Activated CD8-positive, alpha-beta memory T cell treated with anti-CD3 and anti-CD28 coated beads for 4 hours (primary cell): ENCODE data around the gene GNG2.
A peak's percentile ranks its signal among the peaks of the same experiment; 100 is the strongest.

ENCODE experiments used
- DNase-seq, 2 donors: peaks; one replicate each; pipeline ENCODE4 v3.0.0-alpha.2; 2020; ENCODE audit warnings: low read depth in 2 of 2

Gene GNG2

DNA sequence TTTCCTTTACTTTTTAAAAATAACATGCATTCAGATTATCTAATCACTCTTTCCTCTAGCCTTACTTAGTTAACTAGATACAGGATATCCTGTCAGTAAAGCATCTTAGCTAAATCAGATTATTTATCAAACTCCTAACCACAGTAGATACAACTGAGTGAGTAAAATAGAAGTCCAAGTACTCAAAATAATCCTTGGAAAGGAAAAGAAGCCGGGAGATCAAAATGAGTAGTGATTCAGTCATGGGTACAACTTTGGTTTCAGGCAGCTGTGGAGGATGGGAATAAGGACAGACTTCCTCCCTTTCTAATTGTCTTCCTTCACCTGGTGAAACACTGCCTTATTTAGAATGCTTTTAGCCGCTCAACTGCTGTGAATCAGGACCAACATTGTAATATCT lies 29.4 kb downstream of the GNG2 start:
- no peak for DNase-seq

DNA sequence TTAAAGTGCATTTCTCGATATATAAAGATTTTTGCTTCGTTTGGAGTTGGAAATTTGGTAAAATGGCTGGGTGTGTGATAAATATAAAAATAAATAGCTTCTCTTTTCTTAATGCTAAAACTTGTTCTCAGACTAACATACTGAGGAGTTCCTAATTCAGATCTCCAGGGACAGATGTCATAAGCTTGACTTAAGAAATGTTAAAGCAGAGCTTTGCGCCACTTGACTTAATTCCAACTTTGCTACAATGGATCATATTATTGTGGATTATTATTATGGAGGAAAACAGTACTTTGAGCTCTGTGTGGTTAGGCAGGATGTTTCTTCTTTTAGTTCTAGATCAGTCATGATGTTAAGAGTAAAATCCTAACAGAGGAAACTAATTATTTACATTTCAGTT lies 33.8 kb downstream of the GNG2 start:
- no peak for DNase-seq

DNA sequence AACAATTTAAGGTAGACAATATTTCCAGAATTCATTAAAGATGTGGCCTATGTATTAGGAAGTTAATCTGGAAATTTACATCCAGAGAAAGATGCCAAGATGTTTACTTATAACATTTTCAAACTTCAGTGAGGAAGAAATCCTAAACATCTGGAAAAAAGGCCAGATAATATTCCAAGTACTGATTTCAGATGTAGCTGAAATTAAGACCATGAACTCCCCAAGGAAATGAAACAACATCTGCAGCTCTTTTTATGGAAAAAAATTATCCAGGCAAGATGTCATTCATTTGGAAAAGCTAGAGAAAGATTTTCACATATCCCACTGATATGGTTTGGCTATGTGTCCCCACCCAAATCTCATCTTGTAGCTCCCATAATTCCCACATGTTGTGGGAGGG lies 35.0 kb downstream of the GNG2 start:
- DNase-seq, result no peak

DNA sequence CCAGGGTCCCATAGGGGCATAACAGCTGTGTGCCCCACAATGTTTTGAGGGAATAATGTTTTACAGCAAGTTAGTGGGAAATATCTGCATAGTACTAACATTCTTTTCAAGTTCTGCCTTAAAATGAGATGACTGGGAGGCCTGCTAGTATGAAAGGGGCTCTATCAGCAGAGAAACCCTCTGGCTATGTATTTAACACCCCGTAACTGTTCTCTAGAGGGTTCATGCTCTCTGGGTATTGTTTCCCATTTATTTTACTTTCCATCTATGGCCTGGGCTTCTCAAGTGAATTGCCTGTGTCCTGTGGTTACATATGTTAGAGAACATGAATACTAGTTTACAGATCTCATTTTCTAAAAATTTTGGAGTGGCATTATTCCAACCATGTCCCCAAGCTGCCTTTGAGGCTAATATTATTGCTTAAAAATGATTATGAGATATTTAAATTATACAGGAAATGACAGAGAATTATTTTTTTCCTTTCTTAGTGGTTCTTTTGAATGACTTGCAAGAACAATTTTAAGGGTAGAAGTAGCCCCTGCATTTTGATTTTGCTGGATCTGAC lies 37.5 kb downstream of the GNG2 start:
- no peak for DNase-seq

DNA sequence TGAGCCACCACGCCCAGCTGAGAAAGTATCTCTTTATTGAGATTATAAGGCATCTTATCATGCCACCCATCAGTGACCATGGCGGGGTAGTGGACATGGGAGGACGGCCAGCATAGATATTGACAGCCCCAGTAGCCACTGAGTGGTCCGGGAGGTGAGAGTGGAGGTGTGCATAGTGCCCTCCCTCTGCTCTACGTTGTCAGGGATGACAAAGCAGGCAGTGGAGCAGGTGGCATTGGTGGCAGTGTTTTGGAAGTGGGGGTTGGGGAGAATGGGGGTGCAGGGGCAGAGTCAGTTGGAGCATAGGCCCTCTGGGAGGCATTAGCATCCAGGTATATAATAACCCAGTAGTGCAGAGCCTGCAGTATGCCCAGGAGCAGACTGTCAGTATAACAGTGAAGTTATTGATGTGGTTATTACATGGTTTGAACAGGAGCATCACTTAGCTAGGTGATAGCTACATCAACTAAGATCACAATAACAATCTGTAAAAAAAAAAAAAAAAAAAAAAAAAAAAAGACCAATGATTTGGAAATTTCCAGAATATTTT lies 41.1 kb downstream of the GNG2 start:
- DNase-seq, result no peak

DNA sequence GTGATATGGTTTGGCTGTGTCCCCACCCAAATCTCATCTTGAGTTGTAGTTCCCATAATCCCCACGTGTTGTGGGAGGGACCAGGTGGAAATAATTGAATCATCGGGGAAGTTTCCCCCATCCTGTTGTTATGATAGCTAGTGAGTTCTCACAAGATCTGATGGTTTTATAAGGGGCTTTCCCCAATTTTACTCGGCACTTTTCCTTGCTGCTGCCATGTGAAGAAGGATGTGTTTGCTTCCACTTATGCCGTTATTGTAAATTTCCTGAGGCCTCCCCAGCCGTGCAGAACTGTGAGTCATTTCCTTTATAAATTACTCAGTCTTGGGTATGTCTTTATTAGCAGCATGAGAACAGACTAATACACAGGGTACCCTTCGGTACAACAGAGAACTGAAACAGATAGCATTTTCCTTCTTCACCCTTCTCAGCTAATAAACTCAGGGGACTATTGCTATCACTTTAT lies 45.3 kb downstream of the GNG2 start:
- peak; percentile 32 to 55 for DNase-seq

DNA sequence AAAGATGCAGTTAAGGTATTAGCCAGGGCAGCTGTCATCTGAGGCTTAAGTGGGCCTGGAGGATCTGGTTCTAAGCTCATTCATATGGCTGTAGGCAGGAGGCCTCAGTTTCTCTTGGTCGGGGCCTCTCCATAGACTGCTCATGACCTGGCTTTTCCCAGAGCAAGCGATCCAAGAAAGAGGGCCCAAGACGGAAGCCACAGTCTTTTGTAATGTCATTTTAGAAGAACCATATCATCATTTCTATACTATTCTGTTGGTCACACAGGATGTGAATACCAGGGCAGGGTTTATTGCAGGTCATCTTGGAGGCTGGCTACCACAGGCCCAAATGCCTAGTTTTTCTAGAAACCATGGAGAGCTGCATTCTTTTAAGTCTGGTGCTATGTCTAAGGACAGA lies 47.7 kb downstream of the GNG2 start:
- DNase-seq, result no peak

DNA sequence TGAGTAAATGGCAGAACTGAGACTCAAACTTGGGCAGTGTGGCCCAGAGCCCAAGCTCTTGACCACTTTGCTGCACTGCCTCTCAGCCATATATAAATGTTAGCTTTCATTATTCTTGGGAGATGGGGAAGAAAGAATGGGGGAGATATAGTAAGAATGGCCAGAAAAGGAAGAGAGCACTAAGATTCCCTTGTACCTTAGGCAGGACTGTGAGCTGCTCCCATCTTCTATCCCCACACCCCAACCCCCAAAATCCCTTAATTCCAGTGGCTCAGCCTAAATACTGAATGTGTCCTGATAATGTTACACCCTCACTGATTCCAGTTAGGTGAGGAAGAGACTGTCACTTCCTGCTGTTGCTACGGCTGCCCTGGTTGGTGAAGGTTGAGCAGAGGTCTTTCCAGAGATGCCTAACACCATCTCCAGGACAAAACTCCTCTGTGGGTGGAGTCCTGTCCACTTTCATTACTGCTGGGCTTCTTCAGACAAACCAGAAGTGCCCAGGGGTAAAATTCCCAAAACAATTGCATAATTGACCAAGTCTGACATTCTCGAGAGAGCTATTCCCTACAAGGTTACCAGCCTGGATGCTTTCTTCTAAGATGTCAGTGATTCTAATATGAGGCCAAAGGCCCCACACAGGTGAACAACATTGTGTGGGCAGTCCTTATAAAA lies 51.8 kb downstream of the GNG2 start:
- no peak for DNase-seq

DNA sequence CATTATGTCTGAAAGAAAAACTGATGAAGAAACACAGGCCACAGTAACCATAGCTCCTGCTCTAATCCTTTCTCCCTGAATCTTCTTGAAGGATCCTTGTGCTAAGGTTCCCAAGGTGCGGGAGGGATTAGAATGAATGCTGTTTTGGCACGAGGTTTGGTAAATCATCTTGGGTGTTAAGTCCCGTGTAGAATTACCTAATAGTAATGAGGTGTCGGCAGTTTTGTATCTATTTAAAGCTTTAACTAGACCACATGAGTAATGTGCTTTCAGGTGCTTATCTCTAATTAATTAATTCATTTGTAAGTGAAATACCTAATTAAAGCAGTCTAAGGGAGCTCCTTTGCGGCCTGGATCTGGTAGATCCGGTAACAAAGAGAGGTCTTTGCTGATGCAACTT lies 53.9 kb downstream of the GNG2 start:
- no peak for DNase-seq

DNA sequence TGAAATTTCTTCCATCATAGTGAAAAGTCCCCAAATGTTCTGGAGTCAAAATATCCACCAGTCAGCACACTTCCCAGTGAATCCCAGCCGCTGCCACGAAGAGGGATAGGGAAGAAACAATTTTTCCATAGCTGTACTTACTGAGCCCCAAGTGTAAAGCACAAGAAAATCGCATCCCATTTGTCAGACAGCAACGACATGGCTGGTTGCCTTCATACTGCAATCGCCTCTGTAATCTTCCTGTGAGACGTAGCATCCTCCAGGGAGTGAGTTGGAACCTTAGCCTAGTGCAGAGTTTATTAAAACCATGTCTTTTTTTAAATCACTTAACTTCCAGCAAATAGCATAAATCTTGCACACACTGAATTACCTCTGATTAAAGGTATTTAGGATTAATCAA lies 56.8 kb downstream of the GNG2 start:
- DNase-seq, result no peak

DNA sequence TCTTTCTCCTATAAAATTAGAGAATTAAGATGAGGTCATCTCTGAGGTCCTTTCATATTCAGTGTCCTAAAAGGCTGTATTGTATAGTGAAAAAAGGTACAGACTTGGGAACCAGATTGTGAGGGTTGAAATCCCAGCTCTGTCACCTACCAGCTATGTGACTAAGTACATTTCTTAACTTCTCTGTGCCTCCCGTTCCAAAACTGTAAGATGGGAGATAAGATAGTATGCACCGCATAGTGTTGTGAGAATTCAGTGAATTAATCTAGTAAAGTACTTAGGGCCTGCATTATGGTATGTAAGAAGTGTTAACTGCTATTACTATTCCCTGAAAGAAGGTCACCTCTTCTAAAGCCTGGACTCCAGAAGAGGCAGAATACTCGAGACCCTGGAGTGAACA lies 60.6 kb downstream of the GNG2 start:
- no peak for DNase-seq

DNA sequence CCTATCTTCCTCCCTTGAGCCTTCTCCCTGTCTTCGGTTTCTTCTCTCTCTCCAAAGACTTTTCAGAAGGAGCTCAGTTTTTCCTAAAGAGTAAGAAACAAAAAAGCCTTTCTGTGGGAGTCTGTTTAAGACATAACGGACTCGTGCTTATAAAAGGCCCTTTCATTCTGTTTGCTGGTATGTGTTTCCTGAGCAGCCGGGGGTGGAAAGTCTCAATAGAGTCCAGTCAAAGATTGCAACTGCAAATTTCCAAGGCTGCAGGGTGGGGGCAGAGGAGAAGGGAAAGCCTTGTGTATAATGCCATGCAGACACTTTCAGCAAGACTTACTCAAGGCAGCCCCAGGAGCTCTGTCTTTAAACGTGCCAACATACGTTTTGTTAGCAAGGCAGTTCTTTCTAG lies 62.2 kb downstream of the GNG2 start:
- DNase-seq, result no peak

DNA sequence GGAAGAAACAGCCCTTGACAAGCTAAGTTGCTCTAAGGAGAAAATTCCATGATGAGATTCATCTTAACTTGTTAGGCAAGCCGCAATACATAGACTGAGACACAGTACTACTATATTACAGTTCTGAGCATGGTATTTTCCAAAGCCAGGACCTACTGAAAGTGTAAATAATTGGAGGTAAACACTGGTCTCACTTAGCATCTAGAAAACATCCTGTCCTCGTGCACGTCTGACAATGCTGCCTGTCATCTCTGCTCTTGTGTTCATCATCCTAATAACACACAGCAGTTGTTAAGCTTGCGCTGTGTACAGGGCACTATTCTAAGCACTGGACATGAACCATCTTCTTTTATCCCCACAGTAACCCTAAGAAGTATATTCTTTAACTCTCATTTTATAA lies 64.2 kb downstream of the GNG2 start:
- no peak for DNase-seq

DNA sequence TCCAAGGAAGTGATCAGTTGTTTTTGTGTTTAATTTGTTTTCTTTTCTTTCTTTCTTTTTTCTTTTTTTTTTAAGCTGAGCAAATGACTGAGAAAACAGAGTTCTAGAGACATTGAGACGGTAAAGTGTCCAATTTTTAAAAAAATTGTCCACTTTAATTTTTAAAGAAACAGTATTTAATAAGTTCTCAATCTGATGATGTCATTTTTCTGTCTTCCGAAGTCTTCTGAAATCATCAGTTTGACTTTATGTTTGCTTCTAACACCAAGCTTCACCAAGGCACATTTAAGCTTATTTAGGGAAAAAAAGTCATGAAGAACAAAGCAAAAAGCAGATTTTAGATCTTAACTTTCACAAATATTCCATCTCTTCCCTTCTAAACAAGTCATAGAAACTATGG lies 65.6 kb downstream of the GNG2 start:
- no peak for DNase-seq

DNA sequence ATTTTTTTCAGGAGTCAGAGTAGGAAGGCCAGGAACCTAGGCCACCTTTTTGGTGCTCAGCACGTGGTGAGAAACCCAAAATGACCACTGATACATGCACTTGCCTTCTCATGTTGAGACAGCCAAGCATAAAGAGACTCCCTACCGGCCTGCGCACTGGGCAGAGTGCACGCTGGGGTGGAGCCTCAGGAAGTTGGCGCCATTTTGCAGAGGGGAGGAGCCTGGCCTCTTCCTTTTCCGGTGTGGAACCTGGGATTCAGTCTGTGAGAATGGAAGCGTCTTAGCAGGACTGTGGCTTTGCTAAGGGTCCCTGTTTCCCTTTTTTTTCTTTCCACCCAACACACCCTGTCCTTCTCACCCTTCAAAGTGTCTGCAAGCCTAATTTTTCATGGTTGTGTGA lies 66.0 kb downstream of the GNG2 start:
- no peak for DNase-seq

DNA sequence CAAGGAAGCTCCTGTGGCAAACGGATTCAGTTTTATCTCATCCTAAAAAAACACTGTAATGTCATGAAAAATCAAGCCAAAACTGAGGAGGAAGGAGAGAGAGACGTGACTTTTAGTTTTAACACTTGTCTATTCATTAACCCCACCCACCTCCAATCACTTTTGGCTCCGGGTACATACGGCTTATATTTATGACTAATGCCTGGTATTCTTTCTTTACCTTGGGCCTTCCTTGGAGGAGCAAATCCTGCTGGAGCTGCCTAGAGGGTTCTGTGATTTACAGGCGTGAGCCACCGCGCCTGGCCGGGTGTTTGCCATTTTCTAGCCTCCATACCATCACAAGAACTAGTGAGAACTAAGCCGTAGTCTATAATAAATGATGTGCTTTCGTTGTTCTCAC lies 68.2 kb downstream of the GNG2 start:
- DNase-seq, result no peak

DNA sequence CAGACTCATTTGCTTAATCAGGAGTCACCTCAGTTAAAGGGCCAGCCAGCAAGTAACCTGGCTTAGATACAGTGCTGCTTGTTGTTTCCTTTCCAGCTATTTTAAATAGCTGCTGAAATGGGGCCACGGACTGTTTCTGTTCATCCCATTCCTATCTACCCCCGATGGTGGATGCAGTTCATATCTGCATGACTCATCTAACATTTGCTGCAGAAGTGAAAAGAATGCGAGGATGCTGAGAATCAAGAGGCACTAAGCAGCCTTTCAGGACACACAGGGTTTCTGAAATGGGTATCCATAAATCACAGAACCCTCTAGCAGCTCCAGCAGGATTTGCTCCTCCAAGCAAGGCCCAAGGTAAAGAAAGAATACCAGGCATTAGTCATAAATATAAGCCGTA lies 68.8 kb downstream of the GNG2 start:
- DNase-seq, result no peak

DNA sequence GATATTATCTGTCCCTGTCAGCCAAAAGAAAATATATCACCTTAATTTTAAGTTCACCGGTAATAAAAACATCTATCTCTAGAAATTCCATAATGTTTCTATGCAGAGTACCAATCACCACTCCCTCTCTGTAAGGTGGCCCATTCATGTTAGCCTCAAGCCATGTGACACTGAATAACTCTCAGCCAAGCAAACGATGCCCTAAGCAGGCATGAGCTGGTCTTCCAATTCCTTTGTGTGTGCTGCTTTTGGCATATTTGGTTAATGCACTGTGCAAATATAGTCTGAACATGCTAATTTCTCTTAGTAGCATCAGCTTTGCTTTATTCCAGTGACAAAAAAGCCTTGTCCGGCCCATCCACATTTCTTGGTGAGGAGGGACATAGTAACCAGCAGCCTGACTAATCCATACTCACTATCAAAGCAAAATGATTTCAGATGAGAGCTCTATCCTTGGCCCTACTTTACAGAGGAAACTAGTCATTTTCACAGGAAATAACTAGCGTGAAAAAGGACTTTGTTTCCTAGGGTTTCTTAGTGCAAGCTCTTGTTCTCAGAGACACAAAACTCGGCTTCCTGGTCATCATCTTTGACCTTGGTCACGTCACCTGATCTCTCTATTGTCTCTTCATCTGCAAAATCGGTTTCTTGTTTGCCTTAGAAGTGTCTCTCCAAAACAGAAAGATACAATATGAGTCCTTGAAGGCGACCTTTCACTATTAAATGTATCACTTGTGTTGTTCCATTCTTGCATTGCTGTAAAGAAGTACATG lies 69.7 kb downstream of the GNG2 start:
- DNase-seq, result no peak

DNA sequence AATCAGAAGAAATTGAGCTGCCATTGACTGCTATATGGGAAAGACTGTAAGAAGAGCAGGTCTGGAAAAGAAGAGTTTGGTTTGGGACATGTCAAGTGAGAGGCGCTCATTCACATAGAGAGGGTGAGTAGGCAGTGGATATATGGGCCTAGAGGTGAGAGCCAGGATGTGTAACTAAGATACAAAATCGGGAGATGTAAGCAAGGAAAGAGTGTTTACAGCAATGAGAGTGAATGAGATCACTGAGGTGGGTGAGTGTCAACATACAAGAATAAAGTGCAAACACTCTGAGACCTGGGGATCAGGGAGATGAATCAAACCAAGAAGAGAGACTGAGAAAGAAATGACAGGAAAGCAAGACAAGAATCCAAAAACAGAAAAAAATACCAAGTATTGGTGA lies 70.9 kb downstream of the GNG2 start:
- DNase-seq, result no peak

DNA sequence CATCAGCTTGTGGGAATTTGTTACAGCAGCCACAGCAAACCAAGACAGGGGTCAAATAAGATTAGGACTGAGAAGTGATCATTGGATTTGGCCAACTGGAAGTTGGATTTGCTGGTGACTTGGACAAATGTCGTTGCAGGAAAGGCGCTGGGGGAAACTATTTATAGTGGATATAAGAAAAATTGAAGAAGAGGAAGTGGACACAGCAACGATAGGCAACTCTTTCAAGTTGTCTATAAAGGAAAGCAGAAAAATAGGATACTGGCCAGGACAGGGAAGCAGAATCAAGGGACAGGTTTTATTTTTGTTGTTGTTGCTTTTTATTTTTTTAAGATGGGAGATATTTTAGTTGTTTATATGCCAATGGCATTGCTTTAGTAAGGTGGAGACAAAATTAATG lies 72.8 kb downstream of the GNG2 start:
- DNase-seq, result no peak

DNA sequence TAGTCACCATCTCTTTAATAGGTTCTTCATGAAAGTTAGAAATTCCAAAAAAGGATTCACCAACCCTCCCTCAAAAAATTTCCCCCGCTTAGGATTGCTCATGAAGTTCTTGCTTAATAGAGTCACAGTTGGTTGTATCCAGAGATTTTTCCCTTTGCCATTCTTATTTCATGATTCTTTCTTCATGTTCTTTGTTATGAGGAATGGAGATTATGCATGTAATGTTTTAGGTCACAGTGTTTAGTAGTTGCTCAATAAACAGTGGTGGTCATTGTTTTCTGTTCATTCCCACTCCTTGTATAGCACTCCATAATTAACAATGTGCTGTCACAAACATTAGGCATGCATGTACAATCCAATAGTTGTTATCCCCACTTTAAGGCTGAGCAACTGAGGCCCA lies 77.7 kb downstream of the GNG2 start:
- no peak for DNase-seq

DNA sequence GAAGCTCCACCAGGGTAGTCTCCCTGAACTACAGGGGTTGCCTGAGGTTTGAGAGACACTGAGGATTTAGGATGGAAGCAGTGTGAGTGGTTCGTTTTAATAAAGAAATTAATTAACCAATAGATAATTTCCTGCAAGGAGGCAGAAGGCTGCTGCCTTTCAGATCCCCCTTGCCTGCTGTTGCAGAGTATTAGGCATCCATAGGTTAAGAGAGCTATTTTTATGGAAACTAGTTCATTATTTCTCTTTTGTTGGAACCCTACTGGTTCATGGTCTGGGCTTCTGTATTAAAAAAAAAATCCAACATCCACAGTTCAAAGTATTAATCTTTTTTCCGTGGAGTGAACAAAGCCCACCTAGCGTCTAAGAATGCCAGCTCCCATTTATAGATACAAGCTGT lies 78.4 kb downstream of the GNG2 start:
- no peak for DNase-seq

DNA sequence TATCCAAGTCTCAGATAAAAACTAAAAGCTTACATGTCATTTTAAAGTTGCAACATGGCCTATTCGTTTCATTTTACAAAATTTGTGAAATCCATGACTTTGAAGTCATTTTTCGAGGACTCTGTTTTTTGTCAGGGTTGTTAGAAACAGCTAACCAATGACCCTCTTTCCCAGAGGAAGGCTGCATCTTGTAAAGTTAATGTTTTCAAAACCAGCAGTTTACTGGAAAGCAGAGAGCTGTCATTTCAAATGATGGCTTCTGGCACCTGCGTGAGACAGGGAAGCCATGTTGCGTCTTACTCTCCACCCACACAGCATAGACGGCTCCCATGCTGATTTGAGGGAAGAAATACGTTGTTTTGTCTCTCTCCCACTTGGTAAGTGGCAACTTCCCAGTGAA lies 78.8 kb downstream of the GNG2 start:
- no peak for DNase-seq
